Measurements from ENCODE around the gene CCDC57.

CCDC57 gene

DNA sequence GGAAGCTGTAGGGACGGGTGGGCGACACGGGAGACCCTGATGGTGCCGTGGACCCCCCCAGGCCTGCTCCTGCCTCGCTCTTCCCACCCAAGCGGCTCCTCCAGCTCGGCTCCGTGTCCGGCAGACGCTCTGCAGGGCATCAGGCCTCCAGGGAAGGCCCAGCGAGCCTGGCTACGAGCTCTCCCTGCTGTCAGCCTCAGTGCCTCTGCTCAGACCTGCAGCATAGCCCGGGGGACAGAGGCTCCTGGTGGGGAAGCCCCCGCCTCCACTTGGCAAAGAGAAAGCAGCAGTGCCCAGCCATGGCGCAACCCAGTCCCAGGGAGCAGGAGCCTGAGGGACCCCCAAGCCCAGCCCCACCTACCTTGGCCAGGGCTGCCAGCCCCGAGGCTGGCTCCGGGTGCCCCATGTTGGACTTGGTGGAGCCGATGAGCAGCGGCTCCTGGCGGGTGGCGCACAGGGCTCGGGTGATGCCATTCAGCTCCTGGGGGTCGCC lies 120.5 kb downstream of the CCDC57 start:
- no peak for TF ChIP-seq EZH2phosphoT487 (conservative IDR thresholded peaks at IDR 0.05; ENCODE audit: low read length)
- TF ChIP-seq, protein P1, sequence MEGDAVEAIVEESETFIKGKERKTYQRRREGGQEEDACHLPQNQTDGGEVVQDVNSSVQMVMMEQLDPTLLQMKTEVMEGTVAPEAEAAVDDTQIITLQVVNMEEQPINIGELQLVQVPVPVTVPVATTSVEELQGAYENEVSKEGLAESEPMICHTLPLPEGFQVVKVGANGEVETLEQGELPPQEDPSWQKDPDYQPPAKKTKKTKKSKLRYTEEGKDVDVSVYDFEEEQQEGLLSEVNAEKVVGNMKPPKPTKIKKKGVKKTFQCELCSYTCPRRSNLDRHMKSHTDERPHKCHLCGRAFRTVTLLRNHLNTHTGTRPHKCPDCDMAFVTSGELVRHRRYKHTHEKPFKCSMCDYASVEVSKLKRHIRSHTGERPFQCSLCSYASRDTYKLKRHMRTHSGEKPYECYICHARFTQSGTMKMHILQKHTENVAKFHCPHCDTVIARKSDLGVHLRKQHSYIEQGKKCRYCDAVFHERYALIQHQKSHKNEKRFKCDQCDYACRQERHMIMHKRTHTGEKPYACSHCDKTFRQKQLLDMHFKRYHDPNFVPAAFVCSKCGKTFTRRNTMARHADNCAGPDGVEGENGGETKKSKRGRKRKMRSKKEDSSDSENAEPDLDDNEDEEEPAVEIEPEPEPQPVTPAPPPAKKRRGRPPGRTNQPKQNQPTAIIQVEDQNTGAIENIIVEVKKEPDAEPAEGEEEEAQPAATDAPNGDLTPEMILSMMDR (IDR thresholded peaks at IDR 0.05; ENCODE audit: insufficient read depth, low read length, poor library complexity, severe bottlenecking), result no peak
- H2AFZ ChIP-seq (ENCODE audit: low read depth, low read length, severe bottlenecking), result no peak overlapping the region
- H3K36me3 ChIP-seq (ENCODE audit: low read length), result 0 out of 2 replicates have a peak, but pooled peaks cover 2% of the 10 kb centered on the region
- H3K9me3 ChIP-seq (ENCODE audit: insufficient read depth, low read length), result no peaks in the 10 kb centered on the region
- no peaks in the 10 kb centered on the region for H3K9me2 ChIP-seq (replicated peaks; ENCODE audit: insufficient read depth, low read length)
- no peak overlapping the region for H3K9ac ChIP-seq (ENCODE audit: low read length)
- H3K4me2 ChIP-seq (ENCODE audit: low read depth, low read length, poor library complexity, severe bottlenecking), result no peak overlapping the region
- H3K27me3 ChIP-seq (ENCODE audit: low read length), result no peaks in the 10 kb centered on the region
- H3K4me3 ChIP-seq (ENCODE audit: insufficient read depth, low read length, poor library complexity, severe bottlenecking), result no peak overlapping the region
- no peaks in the 10 kb centered on the region for H3F3A ChIP-seq (ENCODE audit: insufficient read depth)
- peaks cover 23% of the 10 kb centered on the region for H3K79me2 ChIP-seq (ENCODE audit: insufficient read depth, low read length)
- no peak overlapping the region for H3K27ac ChIP-seq (ENCODE audit: low read depth, low read length)
- H4K20me1 ChIP-seq (ENCODE audit: low read depth, low read length), result no peaks in the 10 kb centered on the region; the same call in 1 of the 2 replicates

DNA sequence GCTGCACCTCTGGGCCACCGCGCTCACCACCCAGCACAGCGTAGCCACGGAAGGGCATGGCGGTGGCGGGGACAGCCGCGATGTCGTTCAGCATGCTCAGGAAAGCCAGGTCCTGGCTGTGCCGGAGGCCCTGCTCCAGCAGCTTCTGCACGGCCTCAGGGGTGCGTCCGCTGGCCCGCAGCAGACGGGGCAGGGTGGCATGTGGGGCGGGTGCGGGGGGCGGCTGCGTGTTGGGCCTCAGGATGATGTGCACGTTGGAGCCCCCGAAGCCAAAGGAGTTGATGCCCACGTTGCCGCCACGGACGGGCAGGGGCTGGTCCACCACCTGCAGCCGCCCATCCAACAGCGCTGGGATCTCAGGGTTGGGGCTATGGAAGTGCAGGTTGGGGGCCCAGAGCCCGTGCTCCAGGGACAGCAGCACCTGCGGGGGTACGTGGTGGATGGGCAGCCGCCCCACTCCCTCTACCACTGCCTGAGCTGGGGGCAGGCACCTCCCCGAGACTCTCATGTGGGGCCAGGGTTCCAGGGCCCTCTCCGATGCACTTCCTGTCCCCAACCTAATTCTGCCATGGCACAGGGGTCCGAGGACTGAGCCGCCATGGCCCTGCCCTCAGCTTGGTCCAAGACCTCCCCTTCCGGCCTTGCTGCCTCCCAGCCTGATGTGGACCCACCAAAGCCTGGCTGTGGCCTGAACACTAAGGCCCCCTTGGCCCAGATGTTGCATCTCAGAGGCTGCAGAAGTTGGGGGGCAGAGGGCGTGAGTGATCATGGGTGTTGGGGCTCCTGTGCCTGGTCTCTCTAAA lies 121.2 kb downstream of the CCDC57 start:
- Histone ChIP-seq H3F3A (ENCODE audit: insufficient read depth) (no peaks in the 10 kb centered on the region), H3K4me2 (ENCODE audit: low read depth, low read length, poor library complexity, severe bottlenecking) (no peak overlapping the region), H3K9ac (ENCODE audit: low read length) (no peak overlapping the region), H3K79me2 (ENCODE audit: insufficient read depth, low read length) (peaks cover 16% of the 10 kb centered on the region), H3K27ac (ENCODE audit: low read depth, low read length) (no peak overlapping the region), H3K9me3 (ENCODE audit: insufficient read depth, low read length) (no peaks in the 10 kb centered on the region), H3K36me3 (ENCODE audit: low read length) (0 out of 2 replicates have a peak, but pooled peaks cover 2% of the 10 kb centered on the region), H2AFZ (ENCODE audit: low read depth, low read length, severe bottlenecking) (no peak overlapping the region), H3K4me3 (ENCODE audit: insufficient read depth, low read length, poor library complexity, severe bottlenecking) (no peak overlapping the region), H4K20me1 (ENCODE audit: low read depth, low read length) (no peaks in the 10 kb centered on the region; the same call in 1 of the 2 replicates), H3K27me3 (ENCODE audit: low read length) (no peaks in the 10 kb centered on the region), H3K9me2 (replicated peaks; ENCODE audit: insufficient read depth, low read length) (no peaks in the 10 kb centered on the region)
- no peak for TF ChIP-seq EZH2phosphoT487 (conservative IDR thresholded peaks at IDR 0.05; ENCODE audit: low read length)
- TF ChIP-seq, protein P1 (IDR thresholded peaks at IDR 0.05; ENCODE audit: insufficient read depth, low read length, poor library complexity, severe bottlenecking), result no peak

DNA sequence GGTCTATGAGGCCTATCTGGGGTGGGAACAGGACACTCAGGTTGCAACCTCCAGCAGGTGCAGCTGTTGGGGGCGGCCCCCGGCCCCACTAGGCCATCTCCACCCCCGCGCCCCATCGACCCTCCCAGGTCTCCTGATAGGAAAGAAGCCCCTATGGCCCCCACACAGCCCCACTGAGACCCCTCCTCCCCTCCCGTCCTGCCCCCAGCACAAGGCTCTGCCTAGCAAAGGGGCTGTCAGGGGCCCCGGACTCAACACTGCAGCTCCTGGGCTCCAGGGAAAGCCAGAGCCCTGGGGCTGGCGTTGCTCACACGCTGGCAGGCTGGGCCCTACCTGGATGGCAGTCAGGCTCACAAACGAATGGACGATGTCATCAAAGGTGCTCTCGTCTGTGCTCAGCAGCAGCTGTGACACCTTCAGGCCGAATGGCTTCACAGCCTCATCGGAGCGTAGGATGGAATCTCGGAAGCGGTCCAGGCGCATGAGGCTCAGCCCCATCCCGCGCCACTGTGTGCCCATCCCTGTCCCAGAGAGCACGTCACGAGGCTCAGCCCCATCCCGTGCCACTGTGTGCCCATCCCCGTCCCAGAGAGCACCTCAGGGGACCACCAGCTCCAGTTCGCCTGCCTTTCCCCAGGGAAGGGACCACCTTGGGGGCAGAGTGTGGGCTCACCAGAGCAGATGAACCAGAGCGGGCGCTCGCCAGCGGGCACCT lies 121.9 kb downstream of the CCDC57 start:
- Histone ChIP-seq H3K36me3 (ENCODE audit: low read length) (0 out of 2 replicates have a peak, but pooled peaks cover 2% of the 10 kb centered on the region), H3K27me3 (ENCODE audit: low read length) (no peaks in the 10 kb centered on the region), H3K9ac (ENCODE audit: low read length) (no peak overlapping the region), H3K79me2 (ENCODE audit: insufficient read depth, low read length) (peaks cover 9% of the 10 kb centered on the region), H4K20me1 (ENCODE audit: low read depth, low read length) (no peaks in the 10 kb centered on the region), H3K4me3 (ENCODE audit: insufficient read depth, low read length, poor library complexity, severe bottlenecking) (no peak overlapping the region), H2AFZ (ENCODE audit: low read depth, low read length, severe bottlenecking) (no peak overlapping the region), H3K27ac (ENCODE audit: low read depth, low read length) (no peak overlapping the region), H3K9me3 (ENCODE audit: insufficient read depth, low read length) (no peaks in the 10 kb centered on the region), H3K9me2 (replicated peaks; ENCODE audit: insufficient read depth, low read length) (no peaks in the 10 kb centered on the region), H3K4me2 (ENCODE audit: low read depth, low read length, poor library complexity, severe bottlenecking) (no peak overlapping the region), H3F3A (ENCODE audit: insufficient read depth) (no peaks in the 10 kb centered on the region)
- no peak for TF ChIP-seq EZH2phosphoT487 (conservative IDR thresholded peaks at IDR 0.05; ENCODE audit: low read length)
- TF ChIP-seq, protein P1 (IDR thresholded peaks at IDR 0.05; ENCODE audit: insufficient read depth, low read length, poor library complexity, severe bottlenecking), result no peak

Data from SU-DHL-6 (cell line).